Fibroblast of skin of abdomen (primary cell): ENCODE data around the gene SEMA4G.
A peak's percentile ranks its signal among the peaks of the same experiment; 100 is the strongest.

Experiments used
- DNase-seq: peaks from one replicate; pipeline ENCODE4 v3.0.0-alpha.2; 2013

The SEMA4G gene

DNA sequence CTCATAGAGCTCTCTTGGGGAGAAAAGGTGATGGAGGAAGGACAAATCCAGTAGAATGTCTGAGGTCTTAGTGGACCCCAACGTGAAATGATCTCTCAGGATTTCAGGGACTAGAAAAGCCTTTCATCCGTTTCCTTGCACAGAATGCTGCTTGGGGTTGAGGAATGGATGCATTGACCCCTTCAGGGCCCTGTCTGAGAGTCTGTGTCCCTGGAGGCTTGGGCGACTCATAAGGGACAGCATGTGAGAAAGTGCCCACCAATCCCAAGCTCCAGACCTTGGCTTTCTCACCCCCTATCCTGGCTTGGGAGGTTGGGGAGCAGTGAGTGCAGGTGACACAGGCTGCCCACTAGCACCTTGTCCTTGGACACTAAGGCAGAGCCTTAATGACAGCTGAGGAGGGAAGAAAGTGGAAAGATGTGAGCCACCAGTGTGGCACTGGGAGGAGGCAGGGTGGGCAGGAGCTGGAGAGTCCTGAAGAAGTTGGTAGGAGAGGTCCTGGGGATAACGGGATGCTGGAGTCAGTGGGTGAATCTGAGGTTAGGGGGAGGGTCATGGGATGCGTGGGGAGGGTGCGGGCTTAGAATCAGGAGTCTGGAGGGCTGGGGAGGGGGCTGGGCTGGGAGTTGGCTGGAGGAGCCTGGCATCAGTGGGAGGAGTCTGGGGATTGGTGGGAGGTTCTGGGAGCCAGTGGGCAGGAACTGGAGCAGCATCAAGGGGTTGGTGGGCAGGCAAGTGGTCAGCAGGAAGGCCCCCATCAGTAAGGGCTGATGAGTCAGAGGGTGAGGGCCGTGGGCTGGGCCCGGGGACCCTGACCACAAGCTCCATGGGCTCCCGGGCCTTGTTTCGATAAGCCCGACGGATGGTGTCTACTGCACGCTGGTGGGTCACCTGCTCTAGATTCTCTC is 38.9 kb downstream of the SEMA4G start:
- no peak for DNase-seq

DNA sequence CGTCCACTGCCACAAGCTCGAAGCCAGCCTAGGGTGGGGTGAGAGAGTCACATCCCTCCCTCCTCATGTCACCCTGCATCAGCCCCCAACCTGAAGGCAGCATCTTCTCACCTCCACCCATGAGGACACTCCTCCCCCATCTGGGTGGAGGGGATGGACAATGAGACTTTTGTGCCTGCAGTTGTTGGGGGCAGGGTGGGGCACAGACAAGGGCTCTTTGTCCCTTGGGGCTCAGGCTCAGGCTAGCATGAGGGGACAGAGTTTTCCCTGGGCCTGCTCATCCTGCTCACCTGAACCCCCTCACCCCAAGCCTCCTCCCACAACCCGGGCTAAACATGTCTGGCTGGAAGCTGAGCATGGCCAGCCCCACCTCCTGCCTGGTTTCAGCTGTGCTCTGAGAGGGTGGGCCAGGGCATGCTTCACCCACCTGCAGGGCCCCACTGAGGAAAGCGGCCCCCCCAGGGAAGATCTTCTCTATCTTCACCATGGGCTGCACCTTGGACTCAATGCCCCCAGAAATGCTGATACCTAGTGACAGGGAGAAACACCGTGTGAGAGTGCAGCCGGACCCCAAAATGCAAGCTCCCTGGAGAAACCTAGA is 39.6 kb downstream of the SEMA4G start:
- DNase-seq, result no peak

DNA sequence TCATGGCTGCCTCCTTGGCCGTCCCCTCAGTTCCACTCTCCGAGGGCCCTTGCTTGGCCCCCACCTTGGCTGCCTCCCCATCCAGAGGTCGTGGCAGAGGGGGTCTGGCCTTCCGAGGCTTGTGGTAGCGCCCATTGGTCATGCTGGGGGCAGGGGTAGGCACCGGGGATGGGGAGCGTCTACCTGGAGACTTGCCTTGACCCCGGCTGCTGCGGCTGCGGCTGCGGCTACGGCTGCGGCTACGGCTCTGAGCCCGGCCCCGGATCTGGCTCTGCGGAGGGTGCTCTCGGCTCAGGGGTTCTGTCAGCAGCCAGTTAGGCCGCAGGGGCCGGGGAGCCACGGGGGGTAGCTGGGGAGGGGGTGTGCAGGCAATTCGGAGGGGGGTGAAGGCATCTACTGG is 41.0 kb downstream of the SEMA4G start:
- no peak for DNase-seq

DNA sequence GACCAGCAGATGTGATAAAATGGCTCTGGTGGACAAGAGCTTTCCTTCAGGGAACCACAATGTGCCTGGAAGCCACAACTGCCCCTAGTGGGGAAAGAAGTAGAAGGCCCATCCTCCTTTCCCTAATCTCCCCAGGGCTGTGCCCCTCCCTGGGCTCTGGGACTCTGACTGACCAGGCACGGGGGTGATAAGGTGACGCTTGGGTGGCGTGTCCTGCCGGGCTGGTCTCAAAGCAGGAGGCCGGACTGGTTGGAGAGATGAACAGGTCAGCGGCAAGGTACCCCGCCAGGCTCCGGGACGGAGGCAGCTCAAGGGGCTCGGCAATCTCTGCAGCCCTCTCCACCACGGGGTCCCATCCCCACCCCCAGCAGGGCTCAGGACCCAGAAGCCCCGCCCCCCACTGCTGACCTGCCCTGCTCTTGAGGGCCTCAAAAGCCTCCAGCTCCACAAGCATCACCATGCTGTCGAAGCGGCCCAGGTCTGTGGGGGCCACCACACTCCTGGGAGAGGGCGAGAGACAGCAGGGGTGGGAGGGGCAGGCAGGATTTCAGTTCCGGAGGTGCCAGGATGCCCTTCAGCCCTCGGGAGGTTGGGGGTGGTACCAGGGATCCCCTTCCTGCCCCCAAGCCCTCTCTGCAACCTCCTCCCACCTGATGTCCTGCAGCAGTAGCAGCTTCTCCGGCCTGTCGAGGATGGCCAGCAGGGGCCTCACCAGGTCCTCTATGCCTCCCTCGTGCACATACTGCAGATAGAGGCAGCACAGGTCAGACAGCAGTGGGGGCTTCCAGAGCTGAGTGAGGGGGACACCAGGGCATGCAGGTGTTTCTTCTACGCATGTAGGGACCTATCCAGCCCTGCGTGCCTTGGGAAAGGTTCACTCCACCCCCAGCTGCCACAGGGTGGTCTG is 42.5 kb downstream of the SEMA4G start:
- no peak for DNase-seq

DNA sequence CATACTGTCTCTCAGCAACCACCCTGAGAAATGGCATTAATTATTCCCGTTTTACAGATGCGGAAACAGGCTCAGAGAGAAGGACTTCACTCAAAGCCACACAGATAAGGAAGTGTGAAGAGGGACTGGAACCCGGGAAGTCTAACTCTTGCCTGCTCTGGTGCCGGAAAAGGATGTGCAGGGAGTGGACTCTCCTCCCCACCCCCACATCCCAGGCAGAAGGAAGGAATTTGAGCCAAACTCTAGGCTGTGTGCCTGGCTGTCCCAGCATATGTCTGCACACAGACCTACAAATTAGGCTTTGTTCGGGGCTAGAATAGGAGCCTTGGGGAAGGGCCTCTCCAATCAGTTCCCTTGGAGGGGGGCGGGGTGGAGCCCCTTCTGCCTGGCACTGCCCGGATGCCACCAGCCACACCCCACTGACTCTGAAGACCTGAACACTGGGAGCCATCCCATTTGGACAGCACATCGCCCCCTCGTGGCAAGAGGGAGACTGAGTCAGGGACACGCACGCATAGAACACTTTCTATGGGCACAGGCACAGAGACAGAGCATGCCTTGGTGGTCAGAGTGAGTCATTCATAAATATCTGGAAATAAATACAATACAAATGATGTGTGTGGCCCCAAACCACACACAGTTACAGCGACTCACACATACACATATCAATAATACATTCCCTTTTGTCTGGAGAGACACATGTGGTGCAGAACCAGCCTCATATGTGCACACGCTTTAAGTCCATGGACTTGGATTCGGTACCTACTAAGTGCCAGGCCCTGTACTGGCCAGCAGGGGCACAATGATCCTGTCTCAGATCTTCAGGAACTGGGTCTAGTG is 43.4 kb downstream of the SEMA4G start:
- DNase-seq, result peak; percentile 93

DNA sequence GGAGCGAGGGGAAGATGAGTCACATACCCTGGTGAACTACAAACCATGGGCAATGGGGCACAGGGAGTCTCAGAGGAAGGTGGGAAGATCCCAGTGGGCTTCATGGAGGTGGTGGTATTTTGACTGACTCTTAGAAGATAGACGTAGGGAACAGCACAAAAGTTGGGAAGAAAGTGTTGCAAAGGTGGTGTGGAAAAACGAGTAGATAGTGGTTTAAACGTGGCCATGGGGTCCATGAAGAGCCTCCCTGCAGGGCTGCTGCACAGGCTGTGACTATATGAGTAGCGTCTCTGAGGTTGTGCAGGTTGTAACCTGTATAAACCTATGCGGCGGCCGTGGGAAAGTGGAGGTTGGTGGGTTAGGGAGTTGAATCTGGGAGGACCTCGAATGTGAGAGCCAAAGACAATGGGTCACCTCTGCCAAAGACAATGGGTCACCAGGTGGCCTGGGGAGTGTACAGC is 44.1 kb downstream of the SEMA4G start:
- DNase-seq, result no peak

DNA sequence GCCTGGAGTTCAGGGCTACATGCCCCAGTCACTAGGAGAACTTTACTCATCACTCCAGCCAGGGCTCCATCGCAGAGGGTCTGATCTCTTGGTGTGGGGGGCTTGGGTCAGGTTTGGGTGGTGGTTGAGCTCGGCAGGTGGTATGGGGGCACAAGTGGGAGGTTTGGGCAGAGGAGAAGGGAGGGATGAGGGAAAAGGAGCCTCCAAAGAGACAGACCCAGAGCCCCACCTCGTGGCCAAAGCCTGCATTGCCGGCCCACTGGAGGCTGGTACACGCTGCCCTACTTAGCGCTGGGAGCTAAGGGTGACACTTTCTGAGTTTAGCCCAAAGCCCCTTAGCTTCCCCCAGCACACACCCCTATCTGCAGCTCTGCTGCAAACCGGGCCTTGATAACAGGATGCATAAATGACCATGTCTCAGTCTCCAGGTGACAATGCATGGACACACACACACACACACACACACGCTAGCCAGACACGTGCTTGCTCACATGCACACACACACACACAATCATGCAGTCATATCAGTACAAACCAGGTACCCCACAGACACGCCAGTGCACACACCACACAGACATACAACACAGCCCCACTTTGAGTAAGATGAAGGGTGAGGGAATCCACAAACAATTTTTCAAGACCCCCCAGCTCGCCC is 45.1 kb downstream of the SEMA4G start:
- peak; percentile 57 for DNase-seq

DNA sequence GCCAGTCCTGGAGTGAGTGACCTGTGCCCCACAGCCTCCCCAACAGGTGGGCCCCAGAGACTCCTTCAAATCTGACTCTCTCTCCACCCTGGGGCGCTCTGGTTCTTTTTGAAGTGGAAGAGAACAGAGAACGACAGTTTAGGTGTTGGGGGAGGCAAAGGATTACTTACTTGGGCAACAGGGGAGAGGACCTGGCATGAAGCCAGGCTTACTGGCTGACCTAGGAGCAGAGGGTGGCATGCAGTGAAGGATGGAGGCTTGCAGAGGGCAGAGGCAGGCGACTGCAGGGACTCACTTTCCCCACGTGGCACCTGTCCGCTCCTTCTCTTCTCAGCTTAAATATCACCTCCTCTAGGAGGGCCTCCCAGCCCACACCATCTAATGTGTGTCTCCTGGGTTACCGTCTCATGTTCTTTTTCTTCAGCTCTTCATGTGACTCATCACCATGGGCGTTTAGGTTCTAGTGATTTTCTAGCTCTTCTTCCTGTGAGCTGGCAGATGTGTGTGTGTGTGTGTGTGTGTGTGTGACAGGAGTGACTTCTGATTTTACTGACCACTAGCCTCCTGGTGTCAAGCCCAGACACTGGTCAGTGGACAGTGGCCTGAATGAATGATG is 45.8 kb downstream of the SEMA4G start:
- peak; percentile 88 for DNase-seq

DNA sequence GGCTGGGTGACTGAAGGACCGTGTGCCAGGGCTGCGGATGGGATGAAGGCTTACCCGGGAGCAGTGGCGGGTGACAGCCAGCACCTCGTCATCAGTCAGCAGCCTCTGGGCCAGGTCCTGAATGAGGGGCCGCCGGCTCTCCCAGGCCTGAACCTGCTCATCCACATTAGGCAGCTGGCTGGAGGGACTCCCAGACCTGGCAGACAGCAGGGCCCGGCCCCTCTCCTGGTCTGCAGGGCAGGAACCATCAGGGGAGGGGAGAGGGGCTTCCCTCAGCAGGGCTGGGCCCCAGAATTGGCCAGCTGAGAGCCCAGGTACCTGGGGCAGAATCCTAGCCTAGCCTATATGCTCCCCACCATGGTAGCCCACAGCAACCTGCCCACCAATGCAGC is 46.3 kb downstream of the SEMA4G start:
- DNase-seq, result no peak

DNA sequence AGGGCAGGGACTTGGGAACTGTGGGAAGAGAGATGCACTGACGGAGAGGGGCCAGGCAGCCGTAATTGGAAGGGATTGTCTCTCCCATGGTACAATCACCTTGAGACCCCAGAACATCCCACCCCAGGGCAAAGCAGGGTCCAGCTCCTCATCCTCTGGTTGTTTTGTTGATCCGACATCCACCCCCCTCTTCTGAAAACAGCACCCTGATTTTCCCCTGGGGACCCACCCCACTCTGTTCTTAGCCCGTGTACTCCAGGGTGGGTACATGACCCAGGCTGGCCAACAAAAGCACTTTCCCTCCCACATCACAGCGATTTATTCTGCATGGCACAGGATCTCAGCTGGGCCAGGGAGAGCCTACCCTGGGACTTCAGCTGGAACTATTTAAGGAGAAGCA is 47.5 kb downstream of the SEMA4G start:
- no peak for DNase-seq

DNA sequence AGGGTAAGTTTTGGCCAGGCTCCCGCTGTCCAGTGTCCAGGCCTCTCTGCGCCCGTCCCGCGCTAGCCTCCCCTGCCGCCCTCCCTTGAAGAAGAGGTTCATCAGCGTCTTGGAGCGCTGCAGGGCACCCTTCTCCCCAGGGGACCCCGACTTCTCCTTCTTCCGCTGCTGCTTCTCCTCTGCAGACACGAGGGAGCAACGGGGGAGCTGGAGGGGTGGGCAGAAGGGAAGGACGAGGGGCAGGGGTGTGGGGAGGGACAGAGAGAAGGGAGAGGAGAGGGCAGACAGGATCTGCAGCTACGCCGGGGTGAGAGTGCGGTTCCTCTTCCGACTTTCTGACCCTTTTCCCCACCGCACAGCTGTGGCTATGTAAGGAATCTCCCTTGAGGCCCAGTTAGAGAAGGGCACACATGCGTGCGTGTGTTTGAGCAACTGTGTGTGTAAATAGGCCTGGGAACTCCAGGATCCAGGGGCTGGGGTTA is 48.9 kb downstream of the SEMA4G start:
- DNase-seq, result no peak

DNA sequence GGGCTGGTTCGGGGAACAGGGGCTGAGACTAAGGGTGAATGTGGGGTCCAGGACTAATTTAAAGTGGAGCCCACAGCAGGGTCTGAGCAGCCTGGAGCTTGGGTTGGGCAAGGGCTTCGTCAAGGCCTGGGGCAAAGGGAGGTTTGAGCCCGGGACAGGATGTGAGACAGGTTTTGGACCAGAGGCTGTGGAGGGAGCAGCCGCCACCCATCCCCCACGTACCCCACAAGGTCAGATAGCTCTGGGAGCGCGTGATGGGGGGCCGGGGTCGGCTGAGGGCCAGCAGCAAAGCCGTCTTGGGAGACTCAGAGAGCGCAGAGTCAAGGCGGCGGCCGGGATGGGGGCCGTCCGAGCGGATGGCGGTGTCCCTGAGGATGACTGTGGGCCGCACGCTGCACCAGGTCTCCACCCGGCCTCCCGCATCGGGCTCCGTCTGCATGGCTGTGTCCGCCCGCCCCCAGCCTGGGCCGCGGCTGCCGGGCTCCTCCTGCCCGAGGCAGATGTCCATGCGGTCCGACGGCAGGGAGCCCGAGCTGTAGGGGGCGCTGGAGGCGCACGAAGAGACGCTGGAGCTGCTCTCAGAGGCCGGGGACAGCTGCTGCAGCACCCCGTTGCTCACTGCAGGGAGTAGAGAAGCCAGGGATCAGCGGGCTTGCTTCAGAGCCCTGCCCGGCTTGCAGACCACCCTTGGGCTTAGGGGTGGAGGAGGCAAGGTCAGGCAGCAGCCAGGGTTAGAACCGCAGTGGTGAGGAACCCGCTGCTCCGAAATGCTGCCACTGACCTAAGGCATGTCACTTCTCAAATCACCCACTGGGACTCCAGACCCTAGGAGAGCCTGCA is 49.5 kb downstream of the SEMA4G start:
- DNase-seq, result peak; percentile 77
